Right lung (tissue), 5 donors: ENCODE measurements around the gene USP35. TPM values are rescaled to one million over a fixed set of nuclear protein-coding genes. Genes with fewer than 3 reads are reported as not detected.
"Not testable (repeated sequence)": the region's sequence is repeated elsewhere in the genome, so short reads cannot be mapped to it uniquely, and the experiment has no call there.

Source experiments
- DNase-seq, 2 donors: peaks; one replicate each; pipeline ENCODE4 v3.0.0-alpha.2; 2013
- polyA plus RNA-seq, 5 donors: library from polyadenylated mRNA; unstranded; fragments of 120-200 nt; gene quantifications; one replicate each; pipeline versions ENCODE4 v1.2.1 to v1.2.3, GENCODE V29; 2013; ENCODE audit warnings: inconsistent platforms in 1 of 5, low replicate concordance in 1 of 5; ENCODE audit not compliant: insufficient read length in 5 of 5, insufficient read depth in 1 of 5

The USP35 gene
- polyA plus RNA-seq, 5 donors, result 4.8 to 8.1 (median 7.2) TPM

DNA sequence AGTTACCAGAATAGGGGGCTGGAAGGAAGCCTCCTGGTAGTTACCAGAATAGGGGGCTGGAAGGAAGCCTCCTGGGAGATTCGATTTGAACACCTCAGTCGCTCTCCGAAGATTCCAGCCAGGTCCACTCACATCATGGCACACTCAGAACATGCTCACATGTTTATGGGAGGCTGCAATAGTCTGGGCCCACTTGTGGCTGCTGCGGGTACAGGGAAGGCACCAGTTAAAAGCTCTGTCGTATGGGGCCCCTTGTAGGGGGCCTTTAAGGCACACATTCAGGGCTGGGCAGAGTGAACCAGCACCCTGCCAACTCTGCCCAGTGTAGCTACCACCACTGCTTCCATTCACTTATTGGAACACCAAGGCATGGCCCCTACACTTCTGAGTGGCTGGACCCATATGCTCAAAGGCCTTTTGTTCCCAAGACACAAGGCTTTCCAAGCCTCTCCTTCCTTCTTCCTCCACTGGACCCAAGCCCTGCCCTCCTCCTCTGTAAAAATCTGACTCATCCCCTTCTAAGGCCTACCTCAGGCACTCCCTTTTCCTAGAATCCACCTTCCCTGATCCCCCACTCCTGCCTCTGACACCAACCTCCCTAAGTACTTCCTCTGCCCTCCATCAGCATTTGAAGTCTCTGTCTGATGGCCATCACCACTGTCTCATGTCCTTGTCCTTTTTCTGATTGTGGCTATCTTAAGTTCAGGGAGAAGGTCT is 28.0 kb downstream of the USP35 start:
- DNase-seq, result no peak

DNA sequence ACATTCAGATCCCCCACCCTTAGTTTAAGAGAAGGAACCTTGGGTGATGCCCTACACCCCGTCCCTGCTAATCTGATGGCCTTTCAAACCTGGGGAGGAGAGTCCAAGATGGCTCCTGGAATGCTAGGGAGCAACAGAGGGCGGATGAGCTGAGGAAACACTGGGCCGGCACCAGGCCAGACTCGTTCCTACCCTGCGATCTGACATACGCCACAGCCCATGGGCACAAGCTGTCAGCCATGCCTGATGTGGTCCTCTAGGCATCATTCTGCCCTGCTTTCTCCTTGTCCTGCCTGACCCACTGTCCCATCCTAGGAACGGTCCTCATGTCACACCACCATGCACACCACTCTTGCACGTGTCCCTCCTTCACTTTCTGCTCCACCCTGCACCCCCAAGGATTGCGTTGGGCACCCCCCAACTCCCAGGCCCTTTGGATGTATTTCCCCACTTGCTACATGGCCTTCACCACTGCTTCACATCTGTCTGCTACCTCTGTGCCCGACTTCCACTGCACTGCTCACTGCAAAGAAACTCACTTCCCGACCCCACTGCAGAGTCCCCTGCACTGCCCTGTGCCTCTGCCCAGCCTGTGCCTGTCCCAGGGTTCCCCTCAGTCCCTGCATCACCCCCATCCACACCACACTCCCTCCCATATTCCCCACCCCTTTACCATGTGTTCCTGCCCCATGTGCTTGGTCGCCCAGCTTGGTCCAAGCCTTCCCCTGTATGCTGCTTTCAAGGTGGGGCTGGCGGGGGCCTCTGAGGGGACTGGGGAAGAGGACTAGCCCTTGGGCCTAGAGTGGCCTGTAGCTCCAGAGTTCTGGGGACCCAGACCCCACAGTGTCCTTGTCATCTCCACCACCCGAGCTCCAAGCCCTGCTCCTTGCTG is 29.2 kb downstream of the USP35 start:
- no peak for DNase-seq

DNA sequence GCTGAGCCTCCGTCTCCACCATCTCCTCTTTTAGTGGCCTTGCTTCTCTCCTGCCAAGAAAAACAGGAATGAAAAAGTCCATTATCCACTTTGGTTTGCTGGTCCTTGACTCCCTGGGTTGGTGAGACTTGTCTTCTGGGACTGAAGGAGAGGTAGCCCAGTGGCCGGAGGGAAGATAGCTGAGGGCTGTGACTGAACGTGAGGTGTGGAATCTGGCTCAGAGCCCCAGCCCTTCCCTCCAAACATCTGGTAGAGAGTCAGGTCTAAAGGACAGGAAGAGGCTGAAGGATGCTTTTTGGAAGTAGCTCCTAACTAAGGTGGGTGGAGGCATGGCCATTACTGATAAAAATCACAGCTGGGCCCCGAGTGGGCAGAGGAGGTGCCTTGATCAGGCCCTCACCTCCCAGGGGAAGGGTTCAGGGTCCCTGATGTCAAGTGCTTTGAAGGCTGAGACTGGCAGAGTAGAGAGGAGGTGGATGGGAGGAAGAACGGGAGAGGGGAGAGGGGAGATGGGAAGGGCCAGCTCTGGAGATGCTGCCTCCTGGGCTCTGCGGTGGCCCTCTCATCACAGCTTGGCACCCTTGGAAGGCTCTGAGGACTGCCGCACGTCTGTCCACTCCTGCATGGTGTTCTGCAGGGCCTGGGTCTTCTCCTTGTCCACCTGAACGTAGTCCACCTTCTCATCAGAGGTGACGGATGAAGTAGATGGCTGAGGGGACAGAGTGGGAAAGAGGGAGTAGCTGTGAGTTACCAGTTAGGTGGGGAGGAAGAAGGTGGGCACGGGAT is 30.2 kb downstream of the USP35 start:
- no peak for DNase-seq

DNA sequence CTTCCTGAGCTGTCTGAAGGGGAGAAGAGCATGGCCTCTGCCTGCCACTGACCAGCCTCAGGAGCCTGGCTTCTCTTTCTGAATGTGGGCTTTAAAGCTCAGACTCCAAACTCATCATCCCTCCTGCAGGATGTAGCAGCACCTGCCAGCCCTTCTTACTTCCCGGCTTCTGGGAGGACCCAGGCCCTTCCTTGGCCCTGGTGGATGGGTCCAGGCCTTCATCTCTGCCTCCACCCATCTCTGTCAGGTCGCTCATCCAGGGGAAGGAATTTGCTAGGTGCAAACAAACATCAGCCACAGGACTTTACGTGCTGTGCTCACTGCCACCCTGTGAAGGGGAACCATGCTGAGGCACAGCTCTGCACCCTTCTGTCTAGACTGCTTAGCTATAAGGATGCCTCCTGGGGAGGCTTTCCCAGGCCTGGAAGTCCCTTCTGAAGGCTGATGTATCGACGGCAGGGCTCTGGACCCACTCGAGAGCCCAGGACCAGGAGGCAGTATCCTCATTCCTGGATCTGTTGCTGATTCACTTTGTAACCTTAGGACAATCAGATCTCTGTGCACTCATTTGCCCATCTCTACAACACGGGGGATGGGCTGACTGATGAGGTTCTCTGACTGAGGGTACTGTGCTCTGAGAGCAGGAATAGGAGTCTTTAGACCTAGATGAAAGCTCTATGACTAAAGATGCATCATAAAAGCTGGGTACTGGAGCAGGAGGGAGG is 30.9 kb downstream of the USP35 start:
- no peak for DNase-seq

DNA sequence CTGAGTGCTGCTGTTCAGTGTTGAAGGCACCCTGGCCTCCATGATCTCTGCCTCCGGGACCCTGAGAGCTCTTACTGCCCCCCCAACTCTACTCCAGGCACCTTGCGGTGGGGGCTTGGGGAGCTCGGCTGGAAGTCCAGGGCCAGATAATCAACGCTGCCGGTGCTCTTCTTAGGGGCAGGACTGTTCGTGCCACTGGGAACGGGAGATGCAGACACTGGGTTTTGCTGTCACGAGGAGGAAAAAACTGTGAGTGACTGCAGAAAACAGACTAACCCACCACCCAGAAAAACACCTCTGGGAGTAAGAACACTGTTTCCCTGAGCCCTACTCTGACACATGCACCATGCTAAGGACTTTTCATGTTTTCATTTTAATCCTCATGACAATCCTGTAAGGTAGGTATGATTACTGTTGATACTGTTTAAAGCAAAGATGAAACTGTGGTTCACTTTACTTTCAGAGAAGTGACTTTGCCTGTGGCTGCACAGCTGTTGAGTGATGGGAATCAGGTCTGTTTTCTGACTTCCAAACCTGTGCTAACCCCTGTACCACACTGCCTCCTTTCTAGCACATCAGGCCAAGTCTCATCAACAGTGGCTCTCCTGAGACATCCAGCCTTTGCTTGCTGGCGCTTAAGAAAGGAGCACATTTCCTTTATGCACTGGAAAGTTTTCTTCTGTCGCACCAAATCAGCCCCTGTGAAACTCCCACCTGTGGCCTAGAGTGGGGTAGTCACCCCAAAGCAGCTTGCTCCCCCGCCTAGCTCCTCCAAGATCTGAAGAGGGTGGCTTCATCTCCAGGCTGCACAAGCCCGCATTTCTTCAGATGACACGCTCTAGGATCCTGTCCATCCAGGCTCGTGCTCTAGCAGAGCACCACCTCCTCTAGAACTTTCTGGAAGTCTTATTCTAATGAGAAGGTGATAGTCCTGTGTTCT is 31.8 kb downstream of the USP35 start:
- no peak for DNase-seq

DNA sequence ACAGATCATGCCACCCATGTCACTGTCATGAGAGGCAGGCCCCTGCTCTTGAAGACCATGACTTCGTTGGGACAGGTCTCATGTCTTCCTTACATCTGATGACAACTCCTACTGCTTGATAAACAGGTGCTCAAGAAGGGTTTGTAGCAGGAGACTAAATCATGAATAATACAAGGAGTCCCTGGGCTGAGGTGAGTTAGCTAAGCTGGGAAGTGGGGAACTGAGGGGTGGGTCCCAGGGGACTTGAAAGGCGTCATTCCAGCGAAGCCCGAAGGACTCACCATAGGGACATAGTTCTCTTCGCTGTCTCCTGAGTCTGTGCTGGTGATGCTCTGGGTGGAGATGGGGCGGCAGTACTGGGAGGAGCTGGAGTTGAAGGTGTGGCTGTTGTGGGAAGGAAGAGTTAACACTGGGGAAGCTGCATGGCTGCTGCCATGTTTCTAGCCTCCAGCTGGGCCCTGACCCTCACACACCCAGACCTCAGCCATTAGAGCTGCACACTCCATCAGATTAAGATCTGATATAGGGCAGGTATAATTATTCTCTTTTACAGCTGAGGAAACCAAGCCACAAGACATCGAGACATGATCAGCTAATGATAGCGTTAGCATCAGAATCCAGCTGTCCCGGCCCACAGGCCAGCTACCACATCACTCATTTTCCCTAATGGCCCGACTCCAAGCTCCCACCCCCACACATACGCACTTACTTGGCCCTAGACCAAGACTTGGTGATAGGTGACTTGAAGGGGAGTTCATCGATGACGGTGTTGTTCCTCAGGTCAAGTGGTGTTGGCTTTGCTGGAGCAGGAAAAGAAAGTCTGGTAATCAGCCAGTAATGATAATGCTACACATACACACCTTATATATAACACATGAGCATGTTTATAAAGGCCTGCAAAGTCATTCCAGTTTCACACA is 32.9 kb downstream of the USP35 start:
- DNase-seq, result no peak

DNA sequence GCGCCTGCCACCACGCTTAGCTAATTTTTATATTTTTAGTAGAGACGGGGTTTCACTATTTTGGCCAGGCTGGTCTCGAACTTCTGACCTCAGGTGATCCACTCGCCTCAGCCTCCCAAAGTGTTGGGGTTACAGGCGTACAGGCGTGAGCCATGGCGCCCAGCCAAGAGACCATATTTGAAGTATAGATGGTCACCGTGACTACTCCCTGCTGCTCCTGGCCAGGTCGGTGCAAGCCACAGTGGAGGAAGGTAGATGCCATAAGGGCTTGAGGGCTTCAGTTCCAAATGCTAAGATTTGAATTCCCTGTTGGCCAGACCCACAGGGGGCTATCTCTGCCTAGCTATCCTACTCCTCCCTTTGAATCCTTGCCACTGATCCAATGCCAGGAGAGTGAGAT is 34.0 kb downstream of the USP35 start:
- not testable (repeated sequence) for DNase-seq

DNA sequence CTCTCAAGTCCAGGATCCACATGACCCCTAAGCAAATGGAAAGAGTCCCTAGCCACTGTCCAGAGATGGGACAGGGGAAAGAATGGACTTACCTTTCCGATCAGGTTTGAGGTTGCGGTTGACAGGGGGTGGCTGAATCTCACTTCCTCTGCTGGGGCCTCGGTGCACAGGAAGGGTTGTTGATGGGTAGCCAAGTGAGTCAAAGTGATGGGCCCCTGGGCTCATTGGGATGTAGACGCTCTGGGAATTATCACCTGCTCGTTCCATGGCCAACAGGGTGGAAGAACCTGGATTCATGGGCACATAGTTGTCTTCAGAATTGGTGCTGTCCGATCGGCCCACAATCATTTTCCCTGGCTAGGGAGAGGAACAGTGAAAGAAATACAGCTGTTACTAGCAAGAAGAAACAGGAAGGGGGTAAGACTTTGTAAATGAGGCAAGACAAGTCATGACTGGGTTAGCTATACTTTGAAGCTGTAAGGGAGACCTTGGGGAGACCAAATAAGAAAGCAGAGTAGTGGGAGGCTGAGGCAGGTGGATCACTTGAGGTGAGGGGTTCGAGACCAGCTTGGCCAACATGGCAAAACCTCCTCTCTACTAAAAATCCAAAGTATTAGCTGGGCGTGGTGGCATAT is 34.7 kb downstream of the USP35 start:
- DNase-seq, result no peak

DNA sequence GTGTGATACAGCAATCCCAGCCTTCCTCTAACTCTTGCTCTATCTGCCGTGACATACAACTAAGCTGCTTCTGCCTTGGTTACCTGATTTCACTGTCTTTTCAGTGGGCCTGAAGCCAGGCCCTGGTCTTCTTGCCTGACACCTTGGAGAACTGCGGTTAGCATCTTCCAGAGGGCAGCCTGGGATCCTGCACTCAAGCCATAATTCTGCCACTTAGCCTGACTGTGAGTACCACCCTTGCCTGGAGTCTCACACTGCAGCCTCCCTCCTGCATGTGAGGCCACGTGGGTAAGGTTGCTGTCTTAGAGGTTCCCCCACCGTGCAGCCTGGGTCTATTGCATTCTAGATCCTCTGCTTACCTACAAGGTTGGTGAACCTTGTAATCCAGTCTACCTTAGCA is 35.8 kb downstream of the USP35 start:
- DNase-seq, result no peak

DNA sequence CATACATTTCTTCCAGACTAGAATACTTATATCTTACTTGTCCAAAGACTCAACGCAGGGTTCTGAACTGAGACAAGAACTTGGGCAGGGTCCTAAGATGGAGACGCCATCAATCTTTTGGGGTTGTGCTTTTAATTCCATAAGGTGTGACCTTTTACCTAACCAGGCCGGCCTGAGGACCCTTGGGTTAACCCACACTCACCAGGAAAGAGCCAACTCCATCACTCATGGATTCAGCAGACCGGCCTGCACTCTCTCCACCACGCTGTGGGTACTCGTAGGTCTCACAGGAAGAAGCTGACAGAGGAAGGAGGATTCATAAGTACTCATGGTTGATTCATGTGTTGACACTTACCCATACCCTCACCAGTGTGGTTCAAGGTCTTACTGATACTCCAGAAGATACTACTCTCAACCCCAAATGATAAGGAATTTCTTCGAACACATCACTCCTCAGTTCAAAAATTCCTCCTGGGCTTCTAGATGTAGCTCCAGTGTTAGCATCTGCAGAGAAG is 36.2 kb downstream of the USP35 start:
- no peak for DNase-seq

DNA sequence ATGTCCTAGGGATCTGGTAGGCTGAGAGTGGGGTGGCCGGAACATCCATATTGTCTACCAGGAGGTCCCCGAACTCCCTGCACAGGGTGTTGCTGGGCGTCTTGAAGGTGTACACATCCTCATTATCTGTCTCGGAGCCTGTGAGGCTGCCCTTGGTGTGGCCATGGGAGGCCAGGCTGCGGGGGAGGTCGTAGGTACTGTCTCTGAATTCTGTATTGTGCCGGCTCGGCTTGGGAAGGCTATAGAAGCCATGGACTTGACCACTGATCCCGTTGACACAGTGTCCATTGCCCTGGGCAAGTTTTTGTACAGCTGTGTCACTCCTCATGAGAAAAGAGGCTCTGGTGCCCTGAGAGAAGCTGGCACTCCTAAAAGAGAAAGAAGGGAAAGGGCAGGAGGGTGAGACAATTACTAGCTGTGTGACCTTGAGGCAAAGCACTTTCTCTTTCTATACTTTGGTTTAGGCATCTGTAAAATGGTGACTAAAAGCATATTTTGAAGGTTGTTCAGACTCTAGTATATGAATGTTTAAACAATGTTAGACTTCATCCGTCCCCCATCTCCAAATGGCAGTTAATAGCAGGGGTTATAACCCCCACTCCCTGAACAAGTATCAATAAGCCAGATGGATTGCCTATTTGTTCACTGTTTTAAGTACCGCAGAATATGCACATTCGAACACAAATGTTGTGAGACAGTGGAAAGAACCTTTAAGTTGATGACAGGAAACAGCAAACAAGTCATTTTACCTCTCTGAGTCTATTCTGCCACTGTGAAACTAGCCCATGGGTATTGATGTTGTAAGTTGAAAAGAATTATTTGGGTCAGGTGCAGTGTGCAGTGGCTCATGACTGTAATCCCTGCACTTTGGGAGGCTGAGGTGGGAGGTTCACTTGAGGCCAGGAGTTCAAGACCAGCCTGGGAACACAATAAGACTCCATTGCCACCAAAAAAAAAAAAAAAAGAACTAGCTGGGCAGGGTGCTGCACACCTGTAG is 38.3 kb downstream of the USP35 start:
- DNase-seq, result no peak

DNA sequence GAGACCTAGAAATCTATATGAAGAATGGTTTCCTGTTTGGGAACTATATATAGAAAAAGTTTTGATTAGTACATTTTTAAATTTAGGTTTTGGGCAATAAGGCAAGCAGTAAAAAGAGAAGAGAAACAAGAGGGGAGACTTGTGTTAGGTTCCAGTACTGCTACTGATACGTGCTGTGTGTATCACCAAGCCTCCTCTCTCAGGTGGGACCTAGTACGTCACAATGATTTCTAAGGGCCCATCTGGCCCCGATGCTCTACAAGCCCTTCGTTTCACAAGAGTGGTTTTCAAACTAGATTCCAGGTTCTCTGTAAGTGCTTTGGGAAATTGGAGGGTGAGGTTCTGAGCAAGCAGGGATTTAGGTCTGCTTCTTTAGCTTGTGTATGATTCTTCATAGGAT is 39.2 kb downstream of the USP35 start:
- DNase-seq, result no peak

DNA sequence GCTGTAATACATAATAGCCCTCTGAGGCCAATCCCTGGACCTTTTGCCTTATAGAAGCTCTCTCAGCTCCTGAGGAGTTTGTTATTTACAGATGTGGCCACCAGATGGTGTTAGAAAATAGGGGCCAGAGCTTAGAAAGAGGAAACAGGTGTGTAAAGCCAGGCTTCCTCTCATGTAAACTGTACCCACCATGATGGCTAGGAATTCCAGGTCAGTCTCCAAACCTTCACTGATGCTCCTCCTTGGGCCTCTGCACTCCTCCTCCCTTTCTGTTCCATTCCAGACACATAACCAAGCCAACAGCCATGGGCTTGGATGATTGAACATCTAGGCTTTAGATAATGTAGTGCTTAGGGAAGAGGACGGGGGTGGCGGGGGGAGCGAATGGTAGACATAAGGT is 39.7 kb downstream of the USP35 start:
- DNase-seq, result peak; percentile 26 to 53

DNA sequence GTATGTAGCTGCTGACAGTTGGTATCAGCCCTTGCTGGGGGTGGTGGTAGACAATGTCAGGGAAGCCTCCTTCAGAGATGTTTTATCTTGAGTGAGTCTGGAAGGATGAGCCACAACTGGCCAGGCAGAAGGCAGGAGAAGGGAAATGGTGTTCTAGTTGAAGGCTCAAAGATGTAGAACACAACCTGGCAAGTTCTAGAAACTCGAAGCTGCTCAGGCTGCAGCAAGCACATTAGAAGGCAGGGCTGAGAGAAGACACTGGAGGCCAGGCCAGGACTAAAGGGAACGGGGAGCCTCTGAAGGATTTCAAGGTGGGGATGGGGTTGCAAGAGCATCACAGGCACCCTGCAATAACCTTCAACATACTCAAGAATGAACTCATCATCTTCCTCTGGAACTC is 40.4 kb downstream of the USP35 start:
- no peak for DNase-seq

DNA sequence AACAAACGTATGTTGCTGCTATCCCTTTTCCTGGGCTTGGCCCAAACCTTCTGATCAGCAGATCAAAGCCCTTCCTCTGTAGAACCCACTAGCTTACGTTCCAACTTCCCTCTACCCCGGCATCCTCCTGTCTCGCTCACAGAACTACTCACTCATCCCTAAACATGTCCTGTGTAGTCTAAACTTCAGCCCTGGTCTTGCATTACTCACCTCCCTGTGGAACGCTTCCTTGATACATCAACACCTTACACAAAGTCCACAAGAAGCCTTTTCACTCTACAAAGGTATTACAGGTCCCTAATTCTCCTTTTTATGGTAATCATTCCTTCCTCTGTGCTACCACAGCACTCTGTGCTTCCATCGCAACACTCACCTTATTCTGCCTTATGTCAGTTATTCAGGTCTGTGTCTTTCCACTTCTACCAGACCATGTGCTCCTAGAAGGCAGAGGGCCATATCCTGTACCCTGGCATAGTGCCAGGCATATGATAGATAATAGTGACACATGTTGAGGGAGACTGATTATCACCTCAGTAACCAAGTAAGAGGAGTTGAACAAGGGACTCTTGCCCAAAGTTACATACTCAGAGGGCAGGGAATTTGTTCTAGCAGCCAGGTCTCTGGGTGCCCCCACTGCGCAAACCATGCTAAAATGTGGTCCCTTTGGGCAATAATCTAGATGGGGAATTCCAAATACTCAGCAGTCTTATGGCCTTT is 41.6 kb downstream of the USP35 start:
- no peak for DNase-seq

DNA sequence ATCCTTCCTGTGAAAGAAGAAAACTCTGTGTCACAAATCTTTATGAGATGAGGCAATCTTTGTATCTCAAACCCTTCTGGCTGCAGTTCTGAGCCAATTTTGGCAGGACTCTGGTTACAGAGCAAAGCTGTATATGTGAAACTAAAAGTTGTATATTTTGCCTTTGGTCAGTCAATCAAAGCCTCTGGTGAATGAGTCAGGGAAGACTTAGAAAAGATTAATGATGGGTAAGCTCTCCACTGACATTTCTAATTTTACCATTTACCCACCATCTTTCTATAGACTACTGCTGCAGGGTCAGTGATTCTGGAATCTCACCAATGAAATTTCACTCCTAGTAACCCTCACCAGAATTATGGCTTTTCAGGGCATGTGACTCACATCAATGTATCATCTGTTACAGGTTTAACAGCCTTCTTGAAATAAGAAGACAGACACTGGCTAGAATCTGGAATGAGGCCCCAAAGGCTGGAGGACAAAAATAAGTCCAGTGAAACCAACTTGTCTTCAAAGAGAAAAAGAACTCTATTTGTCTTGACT is 43.3 kb downstream of the USP35 start:
- DNase-seq, result peak in 1 of 2 donors; percentile 27
